Neural cell (in vitro differentiated cells): ENCODE results near the gene C1orf210. TPM values are rescaled to one million over a fixed set of nuclear protein-coding genes. Genes with fewer than 3 reads are reported as not detected.

Experiments
- H2AFZ ChIP-seq: fragments of 200-600, 300-800 bp; sonication (generic), shearing (Covaris generic); 2 replicates; pipeline ENCODE4 v1.6.0; 2014; ENCODE audit warnings: low read depth, mild to moderate bottlenecking, antibody characterized with exemption, low read length, moderate library complexity
- H3F3A ChIP-seq: fragments of 200-600 bp; shearing (Covaris generic); 2 replicates; pipeline ENCODE4 v1.6.1; 2016; ENCODE audit warnings: mild to moderate bottlenecking, moderate library complexity, mixed read lengths, antibody characterized with exemption, low read length; ENCODE audit not compliant: insufficient read depth, poor library complexity, severe bottlenecking
- H3K27ac ChIP-seq: fragments of 200-600, 300-800 bp; sonication (generic), shearing (Covaris generic); 2 replicates; pipeline ENCODE4 v1.5.1; 2014; ENCODE audit warnings: mild to moderate bottlenecking, low read length, moderate library complexity
- H3K27me3 ChIP-seq: fragments of 300-800, 200-600 bp; sonication (generic), shearing (Covaris generic); 2 replicates; pipeline ENCODE4 v1.6.0; 2014; ENCODE audit warnings: mild to moderate bottlenecking, low read depth, low read length, moderate library complexity; ENCODE audit not compliant: insufficient read depth
- H3K36me3 ChIP-seq: fragments of 300-800, 200-600 bp; sonication (generic), shearing (Covaris generic); 2 replicates; pipeline ENCODE4 v1.5.1; 2014; ENCODE audit warnings: mild to moderate bottlenecking, antibody characterized with exemption, low read length, moderate library complexity; ENCODE audit not compliant: insufficient read depth
- H3K4me2 ChIP-seq: fragments of 300-800, 200-600 bp; sonication (generic), shearing (Covaris generic); 2 replicates; pipeline ENCODE4 v1.6.0; 2014; ENCODE audit warnings: mild to moderate bottlenecking, low read length
- H3K4me3 ChIP-seq: fragments of 300-800, 200-600 bp; sonication (generic), shearing (Covaris generic); 2 replicates; pipeline ENCODE4 v1.5.1; 2014; ENCODE audit warnings: mild to moderate bottlenecking, low read length, moderate library complexity
- H3K79me2 ChIP-seq: fragments of 200-600 bp; shearing (Covaris generic); replicated peaks from 2 replicates; pipeline ENCODE4 v1.6.0; 2014; ENCODE audit warnings: mild to moderate bottlenecking, low read length, moderate library complexity; ENCODE audit not compliant: insufficient read depth
- H3K9ac ChIP-seq: fragments of 300-800, 200-600 bp; sonication (generic), shearing (Covaris generic); 2 replicates; pipeline ENCODE4 v1.6.1; 2016; ENCODE audit warnings: mild to moderate bottlenecking, low read length, mixed read lengths
- H3K9me2 ChIP-seq: fragments of 200-600 bp; shearing (Covaris generic); 2 replicates; pipeline ENCODE4 v1.6.1; 2016; ENCODE audit warnings: mild to moderate bottlenecking, low read length, mixed read lengths; ENCODE audit not compliant: insufficient read depth
- H3K9me3 ChIP-seq: fragments of 200-600, 300-800 bp; sonication (generic), shearing (Covaris generic); 2 replicates; pipeline ENCODE4 v1.6.1; 2016; ENCODE audit warnings: mild to moderate bottlenecking, mixed run types, low read length, moderate library complexity, mixed read lengths
- H4K20me1 ChIP-seq: fragments of 200-600 bp; shearing (Covaris generic); 2 replicates; pipeline ENCODE4 v1.6.1; 2016; ENCODE audit warnings: mild to moderate bottlenecking, mixed run types; ENCODE audit not compliant: insufficient read depth
- CTCF ChIP-seq: fragments of 450-650 bp; IDR thresholded peaks from 2 replicates; pipeline ENCODE4 v1.5.1; 2014; ENCODE audit warnings: antibody characterized with exemption, mild to moderate bottlenecking, moderate library complexity; ENCODE audit not compliant: poor library complexity, severe bottlenecking
- EP300 ChIP-seq: fragments of 450-650 bp; conservative IDR thresholded peaks from 2 replicates; pipeline ENCODE4 v1.6.1; 2014; ENCODE audit warnings: antibody characterized with exemption, mild to moderate bottlenecking, moderate library complexity; ENCODE audit not compliant: poor library complexity, severe bottlenecking
- EZH2 ChIP-seq: fragments of 200-600, 300-800 bp; shearing (Covaris generic), sonication (generic); IDR thresholded peaks from 2 replicates; pipeline ENCODE4 v1.6.1; 2014; ENCODE audit warnings: antibody characterized with exemption, low read length, borderline replicate concordance, mild to moderate bottlenecking; ENCODE audit not compliant: insufficient read depth, poor library complexity, severe bottlenecking
- MXI1 ChIP-seq: fragments of 450-650 bp; conservative IDR thresholded peaks from 2 replicates; pipeline ENCODE4 v1.6.1; 2014; ENCODE audit warnings: antibody characterized with exemption, mild to moderate bottlenecking; ENCODE audit not compliant: poor library complexity, severe bottlenecking
- POLR2AphosphoS5 ChIP-seq: IDR thresholded peaks from 2 replicates; pipeline ENCODE4 v1.6.1; 2012
- RAD21 ChIP-seq: fragments of 450-650 bp; conservative IDR thresholded peaks from 2 replicates; pipeline ENCODE4 v1.6.1; 2014; ENCODE audit warnings: antibody characterized with exemption, mild to moderate bottlenecking, moderate library complexity
- REST ChIP-seq: IDR thresholded peaks from 2 replicates; pipeline ENCODE4 v1.6.1; 2012; ENCODE audit warnings: borderline replicate concordance
- SMC3 ChIP-seq: fragments of 450-650 bp; conservative IDR thresholded peaks from 2 replicates; pipeline ENCODE4 v1.6.1; 2014; ENCODE audit warnings: antibody characterized with exemption, mild to moderate bottlenecking, moderate library complexity; ENCODE audit not compliant: poor library complexity
- TAF1 ChIP-seq: IDR thresholded peaks from 2 replicates; pipeline ENCODE4 v1.6.1; 2012; ENCODE audit warnings: low read depth
- polyA plus RNA-seq: library from polyadenylated mRNA; depleted of rRNA; stranded (reverse); fragments of >200 nt; gene quantifications from 2 replicates; pipeline ENCODE4 v1.2.3, GENCODE V29; 2014

Gene C1orf210
- polyA plus RNA-seq, 1 donor from 2014 or later, result not detected

GRCh38 chr1:43274125-43274803 lies 11.1 kb downstream of the C1orf210 start:
- Histone ChIP-seq H2AFZ (no peak overlapping the region), H3K4me3 (no peak overlapping the region), H3K27ac (no peak overlapping the region), H3K9ac (no peak overlapping the region), H3K36me3 (no peaks in the 10 kb centered on the region), H3K79me2 (no peaks in the 10 kb centered on the region), H3F3A (no peaks in the 10 kb centered on the region), H3K9me3 (no peaks in the 10 kb centered on the region), H3K4me2 (no peak overlapping the region), H3K27me3 (no peaks in the 10 kb centered on the region), H4K20me1 (no peaks in the 10 kb centered on the region), H3K9me2 (no peaks in the 10 kb centered on the region)
- TF ChIP-seq RAD21 (no peak), TAF1 (no peak), SMC3 (no peak), EP300 (no peak), MXI1 (no peak), POLR2AphosphoS5 (no peak), REST (no peak), CTCF (no peak)

- TF ChIP-seq TAF1 (no peak), SMC3 (no peak), CTCF (no peak), MXI1 (no peak), RAD21 (no peak), POLR2AphosphoS5 (no peak), EZH2 (no peak), EP300 (no peak)
- Histone ChIP-seq H3K4me2 (no peak overlapping the region), H3K27ac (no peak overlapping the region), H3K9me3 (no peaks in the 10 kb centered on the region), H3K9me2 (no peaks in the 10 kb centered on the region), H3K36me3 (no peaks in the 10 kb centered on the region), H3K27me3 (no peaks in the 10 kb centered on the region), H4K20me1 (no peaks in the 10 kb centered on the region), H3K79me2 (no peaks in the 10 kb centered on the region), H3K4me3 (no peak overlapping the region), H3K9ac (no peak overlapping the region), H2AFZ (no peak overlapping the region), H3F3A (no peaks in the 10 kb centered on the region)
Observed at GRCh38 chr1:43273708-43274107, 11.7 kb downstream of the C1orf210 start.
